ENCODE results near the gene TMX4. TPM values are rescaled to one million over a fixed set of nuclear protein-coding genes. Genes with fewer than 3 reads are reported as not detected.
"Not testable (repeated sequence)": the region's sequence is repeated elsewhere in the genome, so short reads cannot be mapped to it uniquely, and the experiment has no call there.

TMX4 gene
- total RNA-seq, 2 experiments from 2014 or later: 39.8 to 47.9 TPM

DNA sequence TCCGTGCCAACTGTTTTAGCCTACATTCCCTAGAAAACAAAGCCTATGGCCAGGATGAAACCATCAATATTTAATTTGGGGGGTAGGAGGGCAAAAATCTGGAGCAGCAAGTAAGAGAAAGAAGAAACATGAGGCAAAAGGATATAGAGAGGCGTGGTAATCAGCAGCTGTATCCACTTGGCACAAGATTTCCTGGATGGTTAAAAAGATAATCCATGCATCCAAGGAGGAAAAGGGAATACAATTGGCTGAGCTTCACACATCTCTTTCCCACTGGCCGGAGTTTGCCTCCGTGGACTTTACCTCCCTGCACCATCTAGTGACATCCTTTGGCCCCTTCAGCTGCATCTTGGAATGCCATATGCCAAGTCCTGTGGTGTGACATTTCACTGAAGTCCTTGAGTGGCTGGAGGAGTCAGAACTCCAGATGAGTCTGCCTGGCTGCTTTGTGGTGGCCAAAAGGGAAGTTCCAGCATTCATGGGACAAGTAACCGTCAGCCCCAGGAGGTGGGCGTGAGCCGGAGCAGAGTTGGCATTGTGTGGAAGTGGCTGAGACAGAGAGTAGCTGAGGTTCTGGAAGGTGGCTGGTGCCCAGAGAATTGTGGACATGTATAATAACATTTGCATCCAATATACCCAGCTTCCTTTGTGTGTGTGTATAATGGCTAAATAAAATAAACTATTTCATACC lies 13.7 kb upstream of the TMX4 start:
- Mint-ChIP-seq H3K4me1 (ENCODE audit: low read depth) (no peaks in the 10 kb centered on the region), H3K27ac (no peak overlapping the region), H3K27me3 (no peaks in the 10 kb centered on the region), H3K4me3 (no peak overlapping the region), H3K36me3 (ENCODE audit: low read depth) (no peaks in the 10 kb centered on the region), H3K9me3 (no peaks in the 10 kb centered on the region)
- DNase-seq (no peak), ATAC-seq (ENCODE audit: poor library complexity) (no peak)
- CTCF ChIA-PET: no interaction called here
- TF ChIP-seq, protein P1, sequence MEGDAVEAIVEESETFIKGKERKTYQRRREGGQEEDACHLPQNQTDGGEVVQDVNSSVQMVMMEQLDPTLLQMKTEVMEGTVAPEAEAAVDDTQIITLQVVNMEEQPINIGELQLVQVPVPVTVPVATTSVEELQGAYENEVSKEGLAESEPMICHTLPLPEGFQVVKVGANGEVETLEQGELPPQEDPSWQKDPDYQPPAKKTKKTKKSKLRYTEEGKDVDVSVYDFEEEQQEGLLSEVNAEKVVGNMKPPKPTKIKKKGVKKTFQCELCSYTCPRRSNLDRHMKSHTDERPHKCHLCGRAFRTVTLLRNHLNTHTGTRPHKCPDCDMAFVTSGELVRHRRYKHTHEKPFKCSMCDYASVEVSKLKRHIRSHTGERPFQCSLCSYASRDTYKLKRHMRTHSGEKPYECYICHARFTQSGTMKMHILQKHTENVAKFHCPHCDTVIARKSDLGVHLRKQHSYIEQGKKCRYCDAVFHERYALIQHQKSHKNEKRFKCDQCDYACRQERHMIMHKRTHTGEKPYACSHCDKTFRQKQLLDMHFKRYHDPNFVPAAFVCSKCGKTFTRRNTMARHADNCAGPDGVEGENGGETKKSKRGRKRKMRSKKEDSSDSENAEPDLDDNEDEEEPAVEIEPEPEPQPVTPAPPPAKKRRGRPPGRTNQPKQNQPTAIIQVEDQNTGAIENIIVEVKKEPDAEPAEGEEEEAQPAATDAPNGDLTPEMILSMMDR (IDR thresholded peaks at IDR 0.05): no peak
- POLR2A ChIA-PET: interaction anchor here (0.6 kb wide), 1 partner anchor 46 kb away, joined by 3 read pairs; no protein-coding TSS in a partner anchor
- H3K36me3 ChIP-seq (ENCODE audit: insufficient read depth, low read length): no peaks in the 10 kb centered on the region
- no peak overlapping the region for H3K4me3 ChIP-seq (ENCODE audit: low read length)
- no peaks in the 10 kb centered on the region for H3K9me3 ChIP-seq (ENCODE audit: control insufficient read depth in 1 of 2, insufficient read depth in 1 of 2, low read length in 2 of 2)
- intact Hi-C loops (cut with DNase I, micrococcal nuclease): no loop called here
- no peak overlapping the region for H3K27ac ChIP-seq (ENCODE audit: low read depth in 1 of 2, low read length in 2 of 2)
- H3K4me1 ChIP-seq (ENCODE audit: insufficient read depth, low read length): no peaks in the 10 kb centered on the region
- no peaks in the 10 kb centered on the region for H3K27me3 ChIP-seq (ENCODE audit: control insufficient read depth in 1 of 2, insufficient read depth in 2 of 2, low read length in 2 of 2)

DNA sequence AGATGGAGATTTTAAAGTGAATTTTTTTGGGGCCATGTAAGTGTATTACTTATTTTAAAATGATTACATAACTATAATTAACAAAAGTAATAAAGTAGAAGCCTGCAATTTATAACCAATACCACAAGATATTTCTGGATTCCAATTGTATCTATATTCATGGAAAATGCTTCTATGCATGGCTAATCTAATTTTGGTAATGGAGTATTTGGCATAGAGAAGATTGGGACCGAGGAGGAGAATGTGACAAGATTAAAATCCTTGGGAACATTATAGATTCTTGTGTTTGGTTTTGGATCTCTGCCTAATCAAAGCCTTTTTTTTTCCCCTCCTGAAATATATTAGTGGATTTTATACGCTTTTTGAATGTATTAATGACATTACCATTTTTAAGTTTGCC lies 12.9 kb upstream of the TMX4 start:
- Histone ChIP-seq H3K27me3 (ENCODE audit: control insufficient read depth in 1 of 2, insufficient read depth in 2 of 2, low read length in 2 of 2) (no peaks in the 10 kb centered on the region), H3K4me3 (ENCODE audit: low read length) (no peak overlapping the region), H3K9me3 (ENCODE audit: control insufficient read depth in 1 of 2, insufficient read depth in 1 of 2, low read length in 2 of 2) (no peaks in the 10 kb centered on the region), H3K27ac (ENCODE audit: low read depth in 1 of 2, low read length in 2 of 2) (no peak overlapping the region), H3K4me1 (ENCODE audit: insufficient read depth, low read length) (no peaks in the 10 kb centered on the region), H3K36me3 (ENCODE audit: insufficient read depth, low read length) (no peaks in the 10 kb centered on the region)
- Mint-ChIP-seq H3K4me1 (ENCODE audit: low read depth) (no peaks in the 10 kb centered on the region), H3K36me3 (ENCODE audit: low read depth) (no peaks in the 10 kb centered on the region), H3K9me3 (no peaks in the 10 kb centered on the region), H3K4me3 (no peak overlapping the region), H3K27me3 (no peaks in the 10 kb centered on the region), H3K27ac (no peak overlapping the region)
- DNase-seq (no peak), ATAC-seq (ENCODE audit: poor library complexity) (no peak)
- ChIA-PET CTCF (no interaction called here), POLR2A (no interaction called here)
- intact Hi-C loops (cut with DNase I, micrococcal nuclease): no loop called here
- TF ChIP-seq, protein P1 (IDR thresholded peaks at IDR 0.05): no peak

DNA sequence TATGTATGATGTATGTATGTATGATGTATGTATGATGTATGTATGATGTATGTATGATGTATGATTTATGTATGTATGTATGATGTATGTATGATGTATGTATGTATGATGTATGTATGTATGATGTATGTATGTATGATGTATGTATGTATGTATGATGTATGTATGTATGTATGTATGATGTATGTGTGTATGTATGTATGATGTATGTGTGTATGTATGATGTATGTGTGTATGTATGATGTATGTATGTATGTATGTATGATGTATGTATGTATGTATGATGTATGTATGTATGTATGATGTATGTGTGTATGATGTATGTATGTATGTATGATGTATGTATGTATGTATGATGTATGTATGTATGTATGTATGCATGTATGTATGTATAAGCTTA lies 12.0 kb upstream of the TMX4 start:
- H3K4me1 Mint-ChIP-seq (ENCODE audit: low read depth); H3K9me3 Mint-ChIP-seq; H3K27ac ChIP-seq (ENCODE audit: low read depth in 1 of 2, low read length in 2 of 2); H3K27me3 ChIP-seq (ENCODE audit: control insufficient read depth in 1 of 2, insufficient read depth in 2 of 2, low read length in 2 of 2); H3K9me3 ChIP-seq (ENCODE audit: control insufficient read depth in 1 of 2, insufficient read depth in 1 of 2, low read length in 2 of 2); H3K27ac Mint-ChIP-seq; H3K4me3 Mint-ChIP-seq; H3K27me3 Mint-ChIP-seq; DNase-seq; intact Hi-C loops (cut with DNase I, micrococcal nuclease); H3K36me3 ChIP-seq (ENCODE audit: insufficient read depth, low read length); POLR2A ChIA-PET; H3K4me1 ChIP-seq (ENCODE audit: insufficient read depth, low read length); ATAC-seq (ENCODE audit: poor library complexity); H3K4me3 ChIP-seq (ENCODE audit: low read length); CTCF ChIA-PET; H3K36me3 Mint-ChIP-seq (ENCODE audit: low read depth): not testable (repeated sequence)

All from CD4-positive, alpha-beta T cell (primary cell).